ENCODE measurements around the gene ZNF776. TPM values are rescaled to one million over a fixed set of nuclear protein-coding genes. Genes with fewer than 3 reads are reported as not detected.
A peak's percentile ranks its signal among the peaks of the same experiment; 100 is the strongest.

Gene ZNF776
- total RNA-seq, 1 donor from 2014 or later = 9.9 TPM

- peak; percentile 79 for DNase-seq (ENCODE audit: low read depth)
- Histone ChIP-seq H3K36me3 (ENCODE audit: control insufficient read depth, insufficient read depth, low read length) (no peaks in the 10 kb centered on the region), H3K4me3 (ENCODE audit: low read depth, low read length) (peak within 1 kb of the TSS; percentile 89), H3K27me3 (ENCODE audit: control insufficient read depth, insufficient read depth, low read length) (no peaks in the 10 kb centered on the region)
- no peak for TF ChIP-seq CTCF (IDR thresholded peaks at IDR 0.05; ENCODE audit: insufficient read depth, low read length, poor library complexity, severe bottlenecking)
Measured at GRCh38 chr19:57769345-57770131, 22.9 kb downstream of the ZNF776 start, which contains the start of gene ZNF586. TSS of gene ZNF586 (plus strand) at chr19:57769676. CDS start at chr19:57769843, 167 bp downstream.

- no peak for DNase-seq (ENCODE audit: low read depth)
- H3K27me3 ChIP-seq (ENCODE audit: control insufficient read depth, insufficient read depth, low read length) = no peaks in the 10 kb centered on the region
Measured at GRCh38 chr19:57771417-57771816, 24.8 kb downstream of the ZNF776 start.

GRCh38 chr19:57773488-57773887 is 26.9 kb downstream of the ZNF776 start:
- TF ChIP-seq CTCF (IDR thresholded peaks at IDR 0.05; ENCODE audit: insufficient read depth, low read length, poor library complexity, severe bottlenecking) = no peak
- Histone ChIP-seq H3K4me3 (ENCODE audit: low read depth, low read length) (no peak overlapping the region), H3K27me3 (ENCODE audit: control insufficient read depth, insufficient read depth, low read length) (no peaks in the 10 kb centered on the region), H3K36me3 (ENCODE audit: control insufficient read depth, insufficient read depth, low read length) (peaks cover 1% of the 10 kb centered on the region)
- DNase-seq (ENCODE audit: low read depth) = no peak

More at GRCh38 chr19:57771417-57771816, 24.8 kb downstream of the ZNF776 start:
- no peak for TF ChIP-seq CTCF (IDR thresholded peaks at IDR 0.05; ENCODE audit: insufficient read depth, low read length, poor library complexity, severe bottlenecking)
- Histone ChIP-seq H3K36me3 (ENCODE audit: control insufficient read depth, insufficient read depth, low read length) (no peaks in the 10 kb centered on the region), H3K4me3 (ENCODE audit: low read depth, low read length) (no peak overlapping the region)

GRCh38 chr19:57776764-57777296 is 30.2 kb downstream of the ZNF776 start:
- H3K36me3 ChIP-seq (ENCODE audit: control insufficient read depth, insufficient read depth, low read length) = peaks cover 6% of the 10 kb centered on the region
- H3K4me3 ChIP-seq (ENCODE audit: low read depth, low read length) = no peak overlapping the region
- TF ChIP-seq CTCF (IDR thresholded peaks at IDR 0.05; ENCODE audit: insufficient read depth, low read length, poor library complexity, severe bottlenecking) = no peak
- H3K27me3 ChIP-seq (ENCODE audit: control insufficient read depth, insufficient read depth, low read length) = no peaks in the 10 kb centered on the region
- DNase-seq (ENCODE audit: low read depth) = no peak

GRCh38 chr19:57778336-57778735 is 31.7 kb downstream of the ZNF776 start:
- Histone ChIP-seq H3K27me3 (ENCODE audit: control insufficient read depth, insufficient read depth, low read length) (no peaks in the 10 kb centered on the region), H3K36me3 (ENCODE audit: control insufficient read depth, insufficient read depth, low read length) (peaks cover 6% of the 10 kb centered on the region), H3K4me3 (ENCODE audit: low read depth, low read length) (no peak overlapping the region)
- no peak for TF ChIP-seq CTCF (IDR thresholded peaks at IDR 0.05; ENCODE audit: insufficient read depth, low read length, poor library complexity, severe bottlenecking)
- no peak for DNase-seq (ENCODE audit: low read depth)

Measured in kidney epithelial cell (primary cell).